Stimulated activated CD8-positive, alpha-beta memory T cell treated with anti-CD3 and anti-CD28 coated beads, Interleukin-15, amount 100 ng/mL, for 1 hour (primary cell): ENCODE data around the gene SPPL2A.
A peak's percentile ranks its signal among the peaks of the same experiment; 100 is the strongest.

Experiments used
- DNase-seq: peaks from one replicate; pipeline ENCODE4 v3.0.0-alpha.2; 2020; ENCODE audit warnings: low read depth

Gene SPPL2A

DNA sequence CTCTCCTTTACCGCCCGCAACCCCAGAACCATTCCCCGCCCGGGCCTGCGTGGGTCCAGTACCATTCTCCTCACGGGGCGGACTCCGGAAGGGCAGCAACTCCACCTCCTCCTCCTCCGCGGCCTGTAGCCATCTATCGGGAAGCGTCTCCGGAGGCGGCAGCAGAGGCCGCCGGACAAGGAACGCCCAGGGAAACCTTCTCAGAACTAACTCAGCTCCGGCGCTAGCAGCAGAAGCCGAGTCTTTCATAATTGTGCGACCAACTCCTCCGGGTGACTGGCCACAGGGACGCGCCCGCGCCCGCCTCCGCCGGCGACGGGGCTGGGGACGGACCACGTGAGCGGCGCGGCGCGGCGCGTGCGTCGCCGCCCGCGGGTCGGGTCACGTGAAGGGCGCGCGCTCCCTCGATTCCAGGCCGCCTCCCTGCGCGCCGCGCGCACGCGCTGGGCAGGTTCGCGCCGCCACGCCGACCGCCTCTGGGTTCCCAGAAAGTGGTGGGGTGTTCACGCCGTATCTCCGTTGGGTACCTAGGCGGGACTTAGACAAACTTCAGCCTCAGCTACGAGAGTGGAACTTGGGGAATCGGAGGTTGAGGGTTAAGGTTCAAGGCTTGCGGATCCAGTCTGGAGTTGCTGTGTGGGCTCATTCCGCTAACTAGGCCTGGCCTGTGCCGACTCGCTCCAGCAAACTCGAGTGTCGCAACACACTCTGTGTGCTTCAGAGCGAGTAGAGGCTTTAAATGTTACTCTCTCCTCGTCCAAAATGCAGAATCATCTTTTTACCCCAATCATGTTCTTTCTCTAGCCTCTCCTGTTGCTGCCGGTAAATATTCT lies 78.8 kb downstream of the SPPL2A start, which contains the start of gene TRPM7:
Gene TRPM7, minus strand, starts transcription at position 329 of the 833 bp plus-strand sequence. Its CDS starts 264 bp downstream, at position 65.
- DNase-seq: peak; percentile 67

DNA sequence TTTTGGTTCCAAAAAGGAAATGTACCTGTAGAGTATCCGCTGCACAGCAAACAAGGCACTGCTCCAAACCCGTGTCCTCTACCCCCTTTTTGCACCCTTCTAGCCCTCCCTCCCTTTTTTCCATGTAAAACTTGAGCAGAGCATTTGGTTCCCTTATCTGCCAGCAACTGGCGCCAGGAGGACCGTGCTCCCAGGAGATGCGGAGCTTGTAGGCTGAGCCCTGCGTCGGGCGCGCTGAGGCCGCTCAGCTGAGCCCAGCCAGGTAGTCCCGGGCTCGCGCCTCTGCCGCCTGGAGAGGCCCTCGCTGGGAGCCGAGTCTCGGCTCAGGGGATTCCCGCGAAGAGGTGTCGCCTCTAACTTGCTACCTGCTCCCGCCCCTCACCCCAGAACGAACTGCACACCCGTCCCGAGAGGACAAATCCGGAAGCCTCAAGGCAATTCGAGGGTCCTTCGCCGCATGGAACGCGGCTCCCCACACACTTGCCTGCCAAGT lies 79.5 kb downstream of the SPPL2A start:
- DNase-seq: peak; percentile 42

DNA sequence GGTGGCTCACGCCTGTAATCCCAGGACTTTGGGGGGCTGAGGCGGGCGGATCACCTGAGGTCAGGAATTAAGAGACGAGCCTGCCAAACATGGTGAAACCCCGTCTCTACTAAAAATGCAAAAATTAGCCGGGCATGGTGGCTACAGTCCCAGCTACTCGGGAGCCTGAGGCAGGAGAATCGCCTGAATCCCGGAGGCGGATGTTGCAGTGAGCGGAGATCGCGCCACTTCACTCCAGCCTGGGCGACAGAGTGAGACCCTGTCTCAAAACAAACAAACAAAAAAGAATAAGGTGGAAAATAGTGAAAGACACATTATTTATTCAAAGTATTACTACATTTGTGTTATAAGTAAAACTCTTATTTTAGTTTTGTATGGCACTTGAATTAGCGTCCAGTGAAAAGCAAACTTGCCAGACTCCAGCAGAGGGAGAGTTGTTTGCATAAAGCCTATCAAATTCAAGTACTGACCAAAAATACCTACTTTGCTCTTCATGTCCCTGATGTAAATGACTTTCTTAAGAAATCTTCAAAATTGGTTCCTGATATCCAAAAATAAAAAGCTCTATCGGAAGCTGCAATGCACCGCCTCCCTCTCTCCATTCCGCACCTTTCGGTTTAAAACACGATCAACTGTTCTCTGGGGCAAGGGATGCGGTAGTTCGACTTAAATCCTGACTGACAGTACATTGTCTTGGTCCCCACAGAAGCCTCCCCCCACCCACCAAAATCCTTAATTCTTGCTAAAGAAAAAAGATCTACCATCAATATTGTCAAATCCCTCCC lies 80.1 kb downstream of the SPPL2A start:
- DNase-seq: no peak

DNA sequence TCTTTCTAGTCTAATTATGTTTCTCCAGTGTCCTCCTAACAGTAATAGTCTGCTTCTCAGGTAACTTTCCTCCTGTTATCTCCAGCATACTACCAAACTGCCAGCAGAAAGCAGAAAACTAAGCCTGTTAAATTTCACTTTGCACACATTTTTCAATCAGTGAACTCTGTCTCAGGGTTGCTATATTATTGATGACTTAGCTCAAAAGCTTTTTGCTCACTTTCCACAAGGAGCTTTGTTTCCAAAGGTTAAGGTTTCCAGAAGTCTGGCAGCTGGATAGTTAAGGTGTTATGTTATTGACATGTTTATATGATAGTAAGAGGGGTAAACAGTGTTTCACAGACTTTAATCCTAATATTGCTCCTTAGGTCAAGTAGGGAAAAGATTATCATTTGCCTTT lies 84.0 kb downstream of the SPPL2A start:
- DNase-seq: no peak

DNA sequence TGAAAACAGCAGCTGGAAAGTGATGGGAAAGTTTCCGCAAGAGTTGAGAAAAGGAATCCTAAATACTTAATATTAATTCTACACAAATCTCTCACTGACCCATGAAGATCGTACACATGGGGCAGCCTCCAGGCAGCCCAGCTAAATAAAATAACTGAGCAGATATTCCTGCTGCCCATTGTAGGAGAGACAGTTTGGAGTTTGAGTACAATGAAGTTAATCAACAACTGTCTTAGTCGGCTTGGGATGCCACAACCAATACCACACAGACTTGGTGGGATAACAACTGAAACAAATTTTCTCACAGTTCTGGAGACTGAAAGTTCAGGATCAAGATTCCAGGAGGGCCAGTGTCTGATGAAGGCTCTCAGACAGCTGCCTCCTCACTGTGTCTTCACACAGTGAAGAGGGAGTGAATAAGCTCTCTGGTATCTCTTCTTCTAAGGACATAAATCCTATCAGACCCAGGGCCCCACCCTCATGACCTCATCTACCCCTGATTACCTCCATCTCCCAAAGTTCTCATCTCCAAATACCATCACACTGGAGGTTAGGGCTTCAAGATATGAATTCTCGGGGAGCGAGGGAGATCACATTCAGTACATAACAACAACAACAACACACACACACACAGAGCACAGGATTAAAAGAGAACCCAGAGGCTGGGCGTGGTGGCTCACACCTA lies 88.6 kb downstream of the SPPL2A start:
- no peak for DNase-seq

DNA sequence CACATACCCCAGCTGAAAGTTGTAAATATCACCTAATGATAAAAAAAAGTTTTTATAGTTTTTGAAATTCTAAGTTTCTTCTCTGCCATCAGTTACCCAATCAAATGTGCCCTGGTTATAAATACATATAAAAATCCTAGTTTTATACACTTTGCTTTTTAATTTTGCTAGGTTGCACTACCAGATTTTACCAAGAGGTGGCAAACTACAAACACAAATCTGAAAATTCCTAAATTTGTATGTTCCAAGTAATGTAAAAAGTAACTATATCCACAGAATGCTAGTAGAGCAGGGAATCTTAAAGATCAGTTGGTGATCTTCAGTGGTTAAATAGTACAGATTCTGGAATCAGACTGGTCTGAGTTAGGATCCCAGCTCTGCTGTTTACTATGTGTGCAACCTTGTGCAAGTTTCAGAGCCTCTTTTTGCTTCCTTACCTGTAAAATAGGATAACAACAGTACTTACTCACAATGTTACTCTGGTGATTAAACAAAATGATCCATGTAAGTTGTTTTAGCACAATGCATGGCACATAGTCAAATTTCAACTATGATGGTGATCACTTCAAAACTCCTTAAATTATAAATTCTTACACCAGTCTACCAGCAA lies 89.9 kb downstream of the SPPL2A start:
- no peak for DNase-seq

DNA sequence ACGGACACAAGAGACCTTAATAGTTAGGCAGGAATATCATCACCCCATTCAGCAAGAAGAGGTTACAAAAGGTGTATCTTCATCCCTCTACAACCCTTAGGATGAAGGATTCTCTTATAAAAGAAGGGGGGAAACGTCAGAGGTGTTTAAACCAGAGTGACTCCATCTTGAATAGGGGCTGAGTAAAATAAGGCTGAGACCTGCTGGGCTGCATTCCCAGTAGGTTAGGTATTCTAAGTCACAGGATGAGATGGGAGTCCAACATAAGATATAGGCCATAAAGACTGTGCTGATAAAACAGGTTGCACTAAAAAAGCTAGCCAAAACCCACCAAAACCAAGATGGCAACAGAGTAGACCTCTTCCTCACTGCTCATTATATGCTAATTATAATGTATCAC lies 95.4 kb downstream of the SPPL2A start:
- DNase-seq: no peak

DNA sequence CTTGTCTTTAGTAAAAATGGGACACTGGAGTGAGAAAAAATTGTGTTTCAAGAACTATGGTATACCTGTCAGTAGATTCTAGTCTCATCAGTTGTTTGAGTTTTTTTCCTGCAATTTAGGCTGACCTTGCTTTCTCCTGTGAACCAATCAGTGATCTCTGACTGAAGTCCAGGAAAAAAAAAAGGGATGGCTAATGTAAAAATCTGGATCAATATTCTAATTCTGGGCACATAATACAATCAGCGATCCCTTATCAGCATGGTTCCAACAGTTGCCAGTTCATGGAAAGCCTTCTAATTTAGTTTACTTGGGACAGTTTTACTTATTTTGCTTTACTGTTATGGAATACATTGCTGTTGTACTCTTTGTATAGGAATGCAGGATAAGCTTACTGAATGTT lies 95.9 kb downstream of the SPPL2A start:
- DNase-seq: no peak

DNA sequence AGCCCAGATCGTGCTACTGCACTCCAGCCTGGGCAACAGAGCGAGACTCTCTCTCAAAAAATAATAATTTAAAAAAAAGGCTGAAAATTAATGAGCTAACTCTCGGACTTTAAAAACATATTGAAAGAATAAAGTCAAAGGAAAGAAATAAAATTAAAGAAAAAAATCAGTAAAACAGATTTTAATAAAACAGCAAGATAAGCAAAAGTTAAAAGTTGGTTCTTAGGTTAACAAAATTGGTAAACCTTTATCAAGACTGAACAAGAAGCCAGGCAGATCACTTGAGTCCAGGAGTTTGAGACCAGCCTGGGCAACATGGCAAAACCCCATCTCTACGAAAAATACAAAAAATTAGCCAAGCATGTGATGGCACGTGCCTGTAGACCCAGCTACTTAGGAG lies 99.6 kb downstream of the SPPL2A start:
- DNase-seq: no peak

DNA sequence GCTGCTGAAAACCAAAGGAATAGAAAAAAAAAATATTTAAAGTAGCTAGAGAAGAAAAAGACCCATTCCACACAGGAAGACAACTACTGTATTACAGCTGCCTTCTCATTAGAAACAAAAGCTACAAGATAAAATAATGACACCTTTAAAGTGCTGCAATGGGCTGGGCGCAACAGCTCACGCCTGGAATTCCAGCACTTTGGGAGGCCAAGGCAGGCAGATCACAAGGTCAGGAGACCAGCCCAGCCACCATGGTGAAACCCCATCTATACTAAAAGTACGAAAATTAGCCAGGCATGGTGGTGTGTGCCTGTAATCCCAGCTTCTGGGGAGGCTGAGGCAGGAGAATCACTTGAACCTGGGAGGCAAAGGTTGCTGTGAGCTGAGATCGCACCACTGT lies 110.0 kb downstream of the SPPL2A start:
- no peak for DNase-seq

DNA sequence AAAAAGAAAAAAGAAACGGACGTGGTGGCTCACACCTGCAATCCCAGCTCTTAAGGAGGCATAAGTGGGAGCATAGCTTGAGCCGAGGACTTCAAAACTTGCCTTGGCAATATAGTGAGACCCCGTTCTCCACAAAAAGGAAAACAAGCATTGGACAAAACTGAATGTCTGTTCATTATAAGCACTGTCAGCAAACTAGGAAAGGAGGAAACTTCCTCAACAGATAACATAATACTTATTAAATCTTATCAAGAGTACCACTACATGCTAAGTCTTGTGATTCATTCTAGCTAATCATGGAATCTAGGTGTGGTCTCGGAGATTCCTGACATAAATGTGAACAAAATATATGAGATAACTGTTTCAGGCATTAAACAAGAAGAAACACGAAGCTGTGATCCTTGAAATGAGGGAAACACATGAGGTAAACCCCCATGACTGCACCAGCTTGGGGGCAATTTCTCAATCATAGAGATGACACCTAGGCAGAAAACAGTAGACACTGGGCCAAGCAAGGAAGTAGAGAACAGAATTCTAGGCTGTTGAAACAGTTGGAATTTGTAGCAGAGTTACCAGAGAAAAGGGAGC lies 112.3 kb downstream of the SPPL2A start:
- DNase-seq: no peak

DNA sequence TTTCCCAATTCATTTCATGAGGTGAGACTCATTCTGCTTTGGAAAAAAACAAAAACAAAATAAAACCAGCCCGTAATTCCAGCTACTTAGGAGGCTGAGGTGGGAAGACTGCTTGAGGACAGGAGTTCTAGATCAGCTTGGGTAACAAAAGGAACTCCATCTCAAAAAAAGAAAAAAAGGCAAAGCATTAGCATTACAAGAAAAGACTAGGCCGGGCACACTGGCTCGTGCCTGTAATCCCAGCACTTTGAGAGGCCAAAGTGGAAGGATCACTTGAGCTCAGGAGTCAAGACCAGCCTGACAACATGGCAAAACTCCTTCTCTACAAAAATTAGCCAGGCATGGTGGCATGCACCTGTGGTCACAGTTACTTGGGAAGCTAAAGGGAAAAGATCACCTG lies 112.8 kb downstream of the SPPL2A start:
- DNase-seq: no peak
